ENCODE results near the gene ZBTB9. TPM values are rescaled to one million over a fixed set of nuclear protein-coding genes. Genes with fewer than 3 reads are reported as not detected.

Gene ZBTB9
- total RNA-seq, 4 donors from 2014 or later, result 0.82 to 2.2 (median 1.2) TPM

GRCh38 chr6:33423777-33424176 is 30.6 kb upstream of the ZBTB9 start:
- TF ChIP-seq POLR2A (IDR thresholded peaks at IDR 0.05), result no peak
- TF ChIP-seq, protein P1, sequence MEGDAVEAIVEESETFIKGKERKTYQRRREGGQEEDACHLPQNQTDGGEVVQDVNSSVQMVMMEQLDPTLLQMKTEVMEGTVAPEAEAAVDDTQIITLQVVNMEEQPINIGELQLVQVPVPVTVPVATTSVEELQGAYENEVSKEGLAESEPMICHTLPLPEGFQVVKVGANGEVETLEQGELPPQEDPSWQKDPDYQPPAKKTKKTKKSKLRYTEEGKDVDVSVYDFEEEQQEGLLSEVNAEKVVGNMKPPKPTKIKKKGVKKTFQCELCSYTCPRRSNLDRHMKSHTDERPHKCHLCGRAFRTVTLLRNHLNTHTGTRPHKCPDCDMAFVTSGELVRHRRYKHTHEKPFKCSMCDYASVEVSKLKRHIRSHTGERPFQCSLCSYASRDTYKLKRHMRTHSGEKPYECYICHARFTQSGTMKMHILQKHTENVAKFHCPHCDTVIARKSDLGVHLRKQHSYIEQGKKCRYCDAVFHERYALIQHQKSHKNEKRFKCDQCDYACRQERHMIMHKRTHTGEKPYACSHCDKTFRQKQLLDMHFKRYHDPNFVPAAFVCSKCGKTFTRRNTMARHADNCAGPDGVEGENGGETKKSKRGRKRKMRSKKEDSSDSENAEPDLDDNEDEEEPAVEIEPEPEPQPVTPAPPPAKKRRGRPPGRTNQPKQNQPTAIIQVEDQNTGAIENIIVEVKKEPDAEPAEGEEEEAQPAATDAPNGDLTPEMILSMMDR (IDR thresholded peaks at IDR 0.05 in 4 of 5, conservative IDR thresholded peaks at IDR 0.05 in 1 of 5), result no peak
- Histone ChIP-seq H3K27ac (no peak overlapping the region), H3K36me3 (no peaks in the 10 kb centered on the region), H3K4me3 (no peak overlapping the region), H3K27me3 (no peaks in the 10 kb centered on the region), H3K4me1 (peaks cover 23 to 31% of the 10 kb centered on the region in 2 donors), H3K9me3 (no peaks in the 10 kb centered on the region)
- DNase-seq, result no peak
- in situ Hi-C loops (cut with MboI; ENCODE audit: low sequenced_read_pairs in 4 of 4) (loop anchor here in 1 of 4 donors (25.0 kb wide), 1 partner anchor 461 kb away; the partner anchor contains the start of genes BRD2 and HLA-DMA), intact Hi-C loops (cut with DNase I; ENCODE audit: low total_unique reads) (no loop called here)
- ATAC-seq, result no peak

DNA sequence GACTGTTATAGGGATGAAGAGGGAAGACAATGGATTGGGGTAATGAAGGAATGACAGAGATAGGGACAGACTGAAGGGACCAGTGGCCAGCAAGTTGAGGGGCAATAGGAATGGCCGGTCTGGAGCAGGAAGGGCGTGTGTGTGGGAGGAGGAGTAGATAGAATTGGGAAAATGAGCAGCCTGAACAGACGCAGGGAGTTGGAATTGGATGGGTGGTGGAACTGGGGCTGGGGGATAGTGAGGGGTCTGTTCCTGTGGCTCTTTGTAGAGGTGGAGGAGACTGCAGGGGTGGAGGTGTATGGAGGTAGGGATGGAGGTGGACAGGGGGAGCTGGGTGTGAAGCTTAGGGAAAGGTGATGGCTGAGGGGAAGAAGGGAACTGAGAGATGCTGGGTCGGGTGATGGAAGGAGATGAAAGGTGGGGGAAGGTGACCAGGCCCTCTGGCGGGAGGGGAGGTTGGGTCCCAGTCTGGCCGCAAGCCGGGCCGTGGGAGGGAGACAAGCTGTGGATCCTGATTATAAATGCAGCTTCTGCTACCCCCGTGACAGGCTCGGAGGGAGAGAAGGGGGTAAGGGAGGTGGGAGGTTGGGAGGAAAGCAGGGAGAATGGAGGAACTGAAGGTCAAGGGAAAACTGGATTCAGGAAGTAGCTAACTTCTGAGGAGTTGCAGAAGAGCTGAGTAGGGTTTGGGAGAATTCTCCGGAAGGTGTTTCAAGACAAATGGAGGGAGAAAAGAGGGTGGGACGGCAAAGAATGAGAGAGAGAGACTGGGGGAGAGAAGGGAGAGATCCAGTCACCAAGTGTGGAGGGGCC is 29.3 kb upstream of the ZBTB9 start:
- no peak for TF ChIP-seq POLR2A (IDR thresholded peaks at IDR 0.05)
- TF ChIP-seq, protein P1 (IDR thresholded peaks at IDR 0.05 in 4 of 5, conservative IDR thresholded peaks at IDR 0.05 in 1 of 5), result no peak
- peak overlapping the region; percentile 83 to 91 (median 90) for H3K27ac ChIP-seq
- ATAC-seq (no peak), DNase-seq (no peak)
- H3K4me3 ChIP-seq, result peak overlapping the region; percentile 62 to 79 (median 72)
- in situ Hi-C loops (cut with MboI; ENCODE audit: low sequenced_read_pairs in 4 of 4) (loop anchor here in 1 of 4 donors (25.0 kb wide), 1 partner anchor 463 kb away; the partner anchor contains the start of genes BRD2 and HLA-DMA), intact Hi-C loops (cut with DNase I; ENCODE audit: low total_unique reads) (loop anchor here (5.0 kb wide), 1 partner anchor 138 kb away; the partner anchor contains the start of genes PFDN6 and WDR46)
- H3K27me3 ChIP-seq, result no peaks in the 10 kb centered on the region
- no peaks in the 10 kb centered on the region for H3K36me3 ChIP-seq
- H3K4me1 ChIP-seq, result peaks cover 15 to 29% of the 10 kb centered on the region in 2 donors
- H3K9me3 ChIP-seq, result no peaks in the 10 kb centered on the region

DNA sequence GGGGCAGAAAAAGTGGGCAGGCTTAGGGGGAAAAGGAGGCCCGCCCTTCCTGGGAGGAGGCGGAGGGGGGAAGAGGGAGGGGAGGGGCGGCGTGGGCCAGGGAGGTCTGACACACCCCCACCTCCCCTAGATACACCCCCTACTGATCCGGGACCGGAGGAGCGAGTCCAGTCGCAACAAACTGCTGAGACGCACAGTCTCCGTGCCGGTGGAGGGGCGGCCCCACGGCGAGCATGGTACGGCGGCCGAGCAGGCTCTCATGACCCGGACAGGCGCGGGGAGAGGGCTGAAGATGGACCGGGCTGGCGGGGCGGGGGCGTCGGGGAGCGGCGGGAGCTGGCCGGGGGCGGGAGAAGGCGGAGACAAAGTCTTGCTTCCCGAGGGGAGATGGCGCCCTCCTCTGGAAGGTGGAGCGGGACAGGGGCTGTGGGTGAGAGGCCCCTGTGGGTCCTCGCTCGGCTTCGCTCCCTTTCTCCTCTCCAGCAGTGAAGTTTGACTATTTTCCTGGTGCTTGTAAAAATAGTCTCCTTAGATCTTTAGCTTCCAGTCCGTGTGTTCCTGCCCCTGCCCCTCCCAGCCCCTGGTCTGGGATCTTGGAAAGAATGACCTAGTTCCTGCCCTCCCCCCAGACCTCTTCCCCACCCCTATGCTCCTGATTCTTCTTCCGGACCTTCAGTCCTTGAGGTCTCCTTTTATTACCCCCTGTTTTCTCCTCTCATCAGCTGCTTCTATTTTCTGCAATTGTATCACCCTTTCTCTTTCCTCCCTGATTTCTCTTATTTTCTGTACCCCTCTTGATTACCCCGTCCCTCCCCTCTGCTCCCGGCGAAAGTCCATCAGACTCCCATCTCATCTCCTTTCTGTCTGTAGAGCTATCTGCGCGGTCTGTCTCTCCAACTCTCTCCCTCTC is 28.5 kb upstream of the ZBTB9 start:
- Histone ChIP-seq H3K4me3 (peak overlapping the region; percentile 62 to 79 (median 72)), H3K27ac (peak overlapping the region; percentile 83 to 91 (median 90)), H3K36me3 (no peaks in the 10 kb centered on the region), H3K9me3 (no peaks in the 10 kb centered on the region), H3K4me1 (peaks cover 19 to 29% of the 10 kb centered on the region in 2 donors), H3K27me3 (no peaks in the 10 kb centered on the region)
- intact Hi-C loops (cut with DNase I; ENCODE audit: low total_unique reads), result loop anchor here (1.0 to 5.0 kb wide), 2 partner anchors 35 to 139 kb away; partner anchors contain the start of genes KIFC1, PFDN6 and WDR46
- TF ChIP-seq POLR2A (IDR thresholded peaks at IDR 0.05), result peak in 1 of 2 donors; percentile 25
- TF ChIP-seq, protein P1 (IDR thresholded peaks at IDR 0.05 in 4 of 5, conservative IDR thresholded peaks at IDR 0.05 in 1 of 5), result peak; percentile 21 to 72 (median 47)
- in situ Hi-C loops (cut with MboI; ENCODE audit: low sequenced_read_pairs in 4 of 4), result no loop called here
- ATAC-seq (peak; percentile 59 to 69), DNase-seq (peak; percentile 65 to 71)

Measured in gastrocnemius medialis (tissue), 4 donors.